Mesothelial cell of epicardium (in vitro differentiated cells): ENCODE data around the gene CCDC171. TPM values are rescaled to one million over a fixed set of nuclear protein-coding genes. Genes with fewer than 3 reads are reported as not detected.

ENCODE experiments used
- DNase-seq, 2 experiments: peaks; one replicate each; pipeline ENCODE4 v3.0.0; 2021; ENCODE audit warnings: low spot score in 2 of 2; ENCODE audit not compliant: unreplicated experiment in 2 of 2
- H3K27ac Mint-ChIP-seq: 2 replicates; pipeline ENCODE4 v1.8.0; 2021; ENCODE audit warnings: mixed read lengths
- H3K27me3 Mint-ChIP-seq: 2 replicates; pipeline ENCODE4 v1.8.0; 2021; ENCODE audit warnings: low read depth, mixed read lengths
- H3K36me3 Mint-ChIP-seq: 2 replicates; pipeline ENCODE4 v1.8.0; 2021; ENCODE audit warnings: mixed read lengths
- H3K4me1 Mint-ChIP-seq: 2 replicates; pipeline ENCODE4 v1.8.0; 2021; ENCODE audit warnings: mixed read lengths
- H3K4me3 Mint-ChIP-seq: 2 replicates; pipeline ENCODE4 v1.8.0; 2021; ENCODE audit warnings: mild to moderate bottlenecking, moderate library complexity, mixed read lengths
- H3K9me3 Mint-ChIP-seq: 2 replicates; pipeline ENCODE4 v1.8.0; 2021; ENCODE audit warnings: mixed read lengths
- CTCF ChIP-seq: fragments of 200-600 bp; sonication (generic); IDR thresholded peaks from one replicate; pipeline ENCODE4 v1.5.0; 2021; ENCODE audit warnings: antibody characterized with exemption; ENCODE audit not compliant: unreplicated experiment
- total RNA-seq: library from RNA; stranded (reverse); gene quantifications from 3 replicates; pipeline ENCODE4 v1.2.1, GENCODE V29; 2021

Gene CCDC171
- total RNA-seq, 1 donor from 2014 or later: 9.8 TPM

GRCh38 chr9:15873573-15874177 lies 320.8 kb downstream of the CCDC171 start:
- Mint-ChIP-seq H3K4me1 (peaks cover 14% of the 10 kb centered on the region), H3K27ac (no peak overlapping the region), H3K27me3 (no peaks in the 10 kb centered on the region), H3K4me3 (no peak overlapping the region), H3K36me3 (no peaks in the 10 kb centered on the region), H3K9me3 (peaks cover 2% of the 10 kb centered on the region)
- DNase-seq: no peak
- TF ChIP-seq CTCF: peak; percentile 77

- no peak for TF ChIP-seq CTCF
- H3K27ac Mint-ChIP-seq: no peak overlapping the region
- H3K4me1 Mint-ChIP-seq: peaks cover 11% of the 10 kb centered on the region
- peaks cover 4% of the 10 kb centered on the region for H3K9me3 Mint-ChIP-seq
- DNase-seq: no peak
- H3K36me3 Mint-ChIP-seq: peaks cover 2% of the 10 kb centered on the region
- no peaks in the 10 kb centered on the region for H3K27me3 Mint-ChIP-seq
- no peak overlapping the region for H3K4me3 Mint-ChIP-seq
These were observed 329.5 kb downstream of the CCDC171 start for GRCh38 chr9:15882328-15882727.

DNA sequence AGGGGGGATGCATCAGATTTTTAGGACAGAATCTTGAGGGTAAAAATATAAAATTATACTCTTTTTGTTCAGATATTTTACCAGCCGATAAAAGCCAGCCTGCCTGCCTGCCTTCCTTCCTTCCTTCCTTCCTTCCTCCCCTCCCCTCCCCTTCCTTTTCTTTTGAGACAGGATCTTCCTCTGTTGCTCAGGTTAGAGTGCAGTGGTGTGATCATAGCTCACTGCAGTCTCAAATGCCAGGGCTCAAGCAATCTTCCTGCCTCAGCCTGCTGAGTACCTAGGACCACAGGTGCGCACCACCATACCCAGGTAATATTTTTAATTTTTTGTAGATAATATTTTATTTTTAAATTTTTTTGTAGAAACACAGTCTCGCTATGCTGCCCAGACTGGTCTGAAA lies 330.0 kb downstream of the CCDC171 start:
- no peak overlapping the region for H3K4me3 Mint-ChIP-seq
- peaks cover 2% of the 10 kb centered on the region for H3K36me3 Mint-ChIP-seq
- DNase-seq: no peak
- H3K4me1 Mint-ChIP-seq: peaks cover 11% of the 10 kb centered on the region
- H3K27ac Mint-ChIP-seq: no peak overlapping the region
- no peak for TF ChIP-seq CTCF
- no peaks in the 10 kb centered on the region for H3K27me3 Mint-ChIP-seq
- H3K9me3 Mint-ChIP-seq: peaks cover 4% of the 10 kb centered on the region

GRCh38 chr9:15885464-15885863 lies 332.6 kb downstream of the CCDC171 start:
- DNase-seq: no peak
- no peaks in the 10 kb centered on the region for H3K9me3 Mint-ChIP-seq
- H3K36me3 Mint-ChIP-seq: peaks cover 2% of the 10 kb centered on the region
- no peaks in the 10 kb centered on the region for H3K27me3 Mint-ChIP-seq
- H3K4me1 Mint-ChIP-seq: peaks cover 21% of the 10 kb centered on the region
- H3K27ac Mint-ChIP-seq: no peak overlapping the region
- no peak overlapping the region for H3K4me3 Mint-ChIP-seq
- TF ChIP-seq CTCF: no peak

- no peak for DNase-seq
- peaks cover 7% of the 10 kb centered on the region for H3K36me3 Mint-ChIP-seq
- TF ChIP-seq CTCF: no peak
- H3K4me1 Mint-ChIP-seq: peaks cover 18% of the 10 kb centered on the region
- H3K27me3 Mint-ChIP-seq: no peaks in the 10 kb centered on the region
- H3K9me3 Mint-ChIP-seq: peaks cover 20% of the 10 kb centered on the region
- no peak overlapping the region for H3K4me3 Mint-ChIP-seq
- no peak overlapping the region for H3K27ac Mint-ChIP-seq
These were observed 336.7 kb downstream of the CCDC171 start for GRCh38 chr9:15889555-15889954.

DNA sequence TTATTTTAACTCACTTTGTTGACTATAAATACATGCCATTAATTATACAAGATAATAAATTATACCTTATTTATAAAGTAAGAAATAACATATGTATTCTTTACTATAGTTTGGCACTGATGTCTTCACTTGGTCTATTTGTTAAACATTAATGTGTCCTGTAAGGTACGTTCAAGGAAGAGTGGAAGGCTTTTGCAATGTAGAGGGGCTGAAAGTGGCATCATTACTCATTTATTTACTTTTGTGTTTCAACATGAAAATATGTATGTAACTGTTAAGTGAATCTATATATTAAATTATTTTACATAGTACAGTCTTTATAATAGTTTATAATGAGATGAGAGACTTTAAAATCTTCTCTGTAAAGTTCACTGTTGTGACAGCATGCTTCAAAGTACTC lies 348.7 kb downstream of the CCDC171 start:
- no peaks in the 10 kb centered on the region for H3K27me3 Mint-ChIP-seq
- DNase-seq: no peak
- no peak overlapping the region for H3K4me3 Mint-ChIP-seq
- H3K27ac Mint-ChIP-seq: no peak overlapping the region
- no peaks in the 10 kb centered on the region for H3K4me1 Mint-ChIP-seq
- TF ChIP-seq CTCF: no peak
- H3K36me3 Mint-ChIP-seq: peaks cover 5% of the 10 kb centered on the region
- H3K9me3 Mint-ChIP-seq: peaks cover 32% of the 10 kb centered on the region
